HG03439 (cell line): ENCODE measurements around the gene SLC35F1.

Experiments used
- ATAC-seq: cut with Tn5 transposase; IDR thresholded peaks from one replicate; pipeline ENCODE4 v1.9.1; 2021; ENCODE audit warnings: mild to moderate bottlenecking, moderate library complexity; ENCODE audit not compliant: unreplicated experiment

The SLC35F1 gene

GRCh38 chr6:118186672-118187567 is 279.9 kb downstream of the SLC35F1 start:
- peak; percentile 46 for ATAC-seq

GRCh38 chr6:118187568-118188164 is 280.6 kb downstream of the SLC35F1 start:
- ATAC-seq = peak; percentile 30

GRCh38 chr6:118188561-118188960 is 281.5 kb downstream of the SLC35F1 start:
- ATAC-seq = no peak

GRCh38 chr6:118197539-118197938 is 290.5 kb downstream of the SLC35F1 start:
- no peak for ATAC-seq

- no peak for ATAC-seq
Observed at GRCh38 chr6:118198746-118199145, 291.7 kb downstream of the SLC35F1 start.

- no peak for ATAC-seq
Observed at GRCh38 chr6:118200160-118200559, 293.1 kb downstream of the SLC35F1 start.

- ATAC-seq = no peak
Observed at GRCh38 chr6:118202517-118202916, 295.5 kb downstream of the SLC35F1 start.

GRCh38 chr6:118203545-118203944 is 296.5 kb downstream of the SLC35F1 start:
- no peak for ATAC-seq

GRCh38 chr6:118206221-118206620 is 299.2 kb downstream of the SLC35F1 start:
- ATAC-seq = no peak

GRCh38 chr6:118207947-118208346 is 300.9 kb downstream of the SLC35F1 start:
- ATAC-seq = no peak

- no peak for ATAC-seq
Observed at GRCh38 chr6:118212451-118213173, 305.5 kb downstream of the SLC35F1 start.

- ATAC-seq = no peak
Observed at GRCh38 chr6:118215269-118215668, 308.2 kb downstream of the SLC35F1 start.

- no peak for ATAC-seq
Observed at GRCh38 chr6:118216751-118217150, 309.7 kb downstream of the SLC35F1 start.

- no peak for ATAC-seq
Observed at GRCh38 chr6:118218156-118218555, 311.1 kb downstream of the SLC35F1 start.

GRCh38 chr6:118220429-118221128 is 313.5 kb downstream of the SLC35F1 start:
- ATAC-seq = no peak

- ATAC-seq = no peak
Observed at GRCh38 chr6:118223316-118223715, 316.3 kb downstream of the SLC35F1 start.

GRCh38 chr6:118228886-118229285 is 321.8 kb downstream of the SLC35F1 start:
- no peak for ATAC-seq

GRCh38 chr6:118240878-118241528 is 333.9 kb downstream of the SLC35F1 start:
- ATAC-seq = no peak

- no peak for ATAC-seq
Observed at GRCh38 chr6:118246406-118246805, 339.3 kb downstream of the SLC35F1 start.

GRCh38 chr6:118248171-118248570 is 341.1 kb downstream of the SLC35F1 start:
- ATAC-seq = no peak
